ENCODE measurements around the gene BTBD8. TPM values are rescaled to one million over a fixed set of nuclear protein-coding genes. Genes with fewer than 3 reads are reported as not detected.

The BTBD8 gene
- total RNA-seq, 1 donor, result 4.3 TPM

- no peak for TF ChIP-seq CTCF (IDR thresholded peaks at IDR 0.05; ENCODE audit: insufficient read depth, low read depth, low read length)
Measured at GRCh38 chr1:92108631-92109030, 28.5 kb downstream of the BTBD8 start.

GRCh38 chr1:92117526-92117925, 37.4 kb downstream of the BTBD8 start:
- no peak for DNase-seq (ENCODE audit: low read depth)
- no peak overlapping the region for H3K4me3 ChIP-seq (ENCODE audit: low read depth, low read length)
- no peak for TF ChIP-seq CTCF (IDR thresholded peaks at IDR 0.05; ENCODE audit: insufficient read depth, low read depth, low read length)

More at GRCh38 chr1:92108631-92109030, 28.5 kb downstream of the BTBD8 start:
- no peak for DNase-seq (ENCODE audit: low read depth)
- H3K4me3 ChIP-seq (ENCODE audit: low read depth, low read length), result no peak overlapping the region

GRCh38 chr1:92118826-92119225, 38.7 kb downstream of the BTBD8 start:
- no peak for TF ChIP-seq CTCF (IDR thresholded peaks at IDR 0.05; ENCODE audit: insufficient read depth, low read depth, low read length)
- DNase-seq (ENCODE audit: low read depth), result no peak

GRCh38 chr1:92123868-92124267, 43.7 kb downstream of the BTBD8 start:
- TF ChIP-seq CTCF (IDR thresholded peaks at IDR 0.05; ENCODE audit: insufficient read depth, low read depth, low read length), result no peak
- no peak for DNase-seq (ENCODE audit: low read depth)
- H3K4me3 ChIP-seq (ENCODE audit: low read depth, low read length), result no peak overlapping the region

More at GRCh38 chr1:92118826-92119225, 38.7 kb downstream of the BTBD8 start:
- no peak overlapping the region for H3K4me3 ChIP-seq (ENCODE audit: low read depth, low read length)

GRCh38 chr1:92125204-92125603, 45.1 kb downstream of the BTBD8 start:
- H3K4me3 ChIP-seq (ENCODE audit: low read depth, low read length), result no peak overlapping the region
- no peak for DNase-seq (ENCODE audit: low read depth)
- no peak for TF ChIP-seq CTCF (IDR thresholded peaks at IDR 0.05; ENCODE audit: insufficient read depth, low read depth, low read length)

GRCh38 chr1:92126088-92126487, 45.9 kb downstream of the BTBD8 start:
- no peak overlapping the region for H3K4me3 ChIP-seq (ENCODE audit: low read depth, low read length)
- no peak for DNase-seq (ENCODE audit: low read depth)
- TF ChIP-seq CTCF (IDR thresholded peaks at IDR 0.05; ENCODE audit: insufficient read depth, low read depth, low read length), result no peak

- no peak overlapping the region for H3K4me3 ChIP-seq (ENCODE audit: low read depth, low read length)
- TF ChIP-seq CTCF (IDR thresholded peaks at IDR 0.05; ENCODE audit: insufficient read depth, low read depth, low read length), result no peak
- DNase-seq (ENCODE audit: low read depth), result no peak
Measured at GRCh38 chr1:92134331-92134730, 54.2 kb downstream of the BTBD8 start.

Data from fibroblast of villous mesenchyme (primary cell).